ENCODE results near the gene OR51B2.
"Not testable (repeated sequence)": the region's sequence is repeated elsewhere in the genome, so short reads cannot be mapped to it uniquely, and the experiment has no call there.

Gene OR51B2

DNA sequence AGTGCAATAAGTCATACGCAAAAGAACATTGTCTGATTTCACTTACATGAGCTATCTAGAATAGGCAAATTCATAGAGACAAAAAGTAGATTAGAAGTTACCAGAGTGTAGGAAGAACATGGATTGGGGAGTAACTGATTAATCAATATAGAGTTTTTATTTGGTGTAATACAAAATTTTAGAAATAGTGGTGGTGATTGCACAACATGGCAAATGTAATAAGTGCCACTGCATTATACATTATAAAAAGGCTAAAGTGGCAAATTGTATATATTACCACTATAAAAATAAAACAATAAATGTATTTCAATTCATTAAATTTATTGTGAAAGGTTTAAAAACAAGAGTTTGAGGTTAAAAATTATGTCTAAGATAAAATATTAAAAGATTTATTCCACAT, 13.7 kb downstream of the OR51B2 start:
- DNase-seq: no peak

DNA sequence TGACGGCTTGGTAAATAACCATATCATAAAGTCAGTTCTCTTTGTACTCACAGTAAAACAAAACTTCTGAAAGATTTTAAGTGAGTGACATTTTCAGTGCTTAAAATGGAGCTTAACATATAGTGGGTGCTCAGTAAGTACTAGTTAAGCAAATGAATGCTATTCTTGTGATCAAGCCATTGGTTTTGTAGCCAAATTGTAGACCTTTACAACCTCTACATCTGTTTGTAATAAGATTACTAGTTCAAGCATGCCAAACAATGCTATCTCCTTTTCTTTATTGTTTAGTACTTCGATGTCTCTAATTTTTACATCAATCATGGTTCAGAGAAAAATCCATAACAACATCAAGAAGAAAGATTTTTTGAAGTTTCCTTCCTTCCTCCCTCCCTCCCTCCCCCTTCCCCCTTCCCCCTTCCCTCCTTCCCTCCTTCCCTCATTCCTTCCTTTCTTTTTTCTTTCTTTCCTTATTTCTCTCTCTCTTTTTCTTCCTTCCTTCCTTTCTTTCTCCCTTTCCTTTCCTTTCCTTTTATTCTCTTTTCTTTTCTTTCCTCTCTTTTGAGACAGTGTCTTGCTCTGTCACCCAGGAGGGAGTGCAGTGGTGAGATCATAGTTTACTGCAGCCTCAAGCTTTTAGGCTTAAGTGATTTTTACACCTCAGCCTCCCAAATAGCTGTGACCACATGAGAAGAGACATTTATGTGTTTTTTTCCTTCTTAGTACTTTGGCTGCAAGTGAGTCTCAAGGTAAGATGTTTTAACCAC, 16.7 kb downstream of the OR51B2 start:
- DNase-seq: no peak

GRCh38 chr11:5304046-5304445, 20.1 kb downstream of the OR51B2 start:
- DNase-seq: no peak

- no peak for DNase-seq
These were observed 20.5 kb downstream of the OR51B2 start for GRCh38 chr11:5303626-5304025.

DNA sequence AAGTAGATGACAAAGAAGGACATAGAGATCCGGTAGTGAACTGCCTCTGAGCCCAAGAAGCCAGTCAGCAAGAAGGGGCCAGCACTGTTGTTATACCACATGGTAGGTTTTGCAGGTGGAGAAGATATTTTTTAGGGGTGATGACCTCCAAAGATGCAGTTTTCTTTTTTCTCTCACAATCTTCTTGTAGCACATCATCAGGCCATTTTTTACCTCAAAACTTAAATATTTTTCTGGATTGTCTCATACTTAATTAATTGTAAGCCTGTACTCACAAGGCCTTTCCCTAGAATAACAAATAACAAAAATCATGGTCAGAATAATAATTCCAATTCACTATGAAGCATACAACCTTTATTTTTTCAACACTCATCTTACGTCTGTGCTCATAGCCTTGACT, 22.3 kb downstream of the OR51B2 start, which contains the start of gene OR51B4:
TSS of gene OR51B4 (minus strand) at position 101 of the 400 bp plus-strand sequence. CDS start at position 101, 0 bp downstream.
- no peak for DNase-seq

DNA sequence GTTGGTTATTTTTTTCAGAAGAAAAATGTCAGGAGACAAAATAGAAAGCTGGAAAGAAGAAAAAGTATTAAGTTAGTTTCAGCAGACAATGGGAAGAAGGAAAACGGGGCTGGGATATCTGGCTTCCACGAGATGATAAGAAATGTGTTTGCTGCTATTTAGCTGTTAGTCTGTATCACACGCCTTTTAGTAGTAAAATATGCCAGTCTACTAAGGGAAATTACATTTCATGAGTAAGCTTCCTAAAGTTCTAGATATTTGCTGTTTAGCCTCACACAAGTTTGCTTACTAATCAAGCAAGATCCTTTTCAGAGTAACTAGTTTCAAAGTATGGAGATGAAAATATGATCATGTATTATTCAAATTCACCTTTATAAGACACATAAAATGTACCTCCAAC, 23.8 kb downstream of the OR51B2 start:
- DNase-seq: no peak

DNA sequence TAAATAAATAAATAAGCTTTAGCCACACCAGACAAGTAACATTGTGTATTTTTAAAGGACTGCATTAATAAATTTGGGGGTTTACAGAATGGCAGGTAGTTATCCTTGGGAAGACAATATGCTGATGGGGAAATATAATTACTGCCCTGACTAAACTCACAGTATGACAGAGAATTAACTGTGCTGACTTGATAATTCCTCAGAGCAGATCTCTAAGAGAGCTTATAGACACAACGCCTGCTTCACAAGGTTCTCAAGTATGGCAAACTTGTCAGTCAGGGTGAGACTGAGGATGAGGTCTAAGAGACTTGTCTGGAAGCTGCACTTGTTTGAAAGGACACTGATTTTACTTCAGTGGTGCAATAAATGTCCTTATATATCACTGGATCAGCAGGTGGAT, 25.6 kb downstream of the OR51B2 start:
- DNase-seq: no peak

DNA sequence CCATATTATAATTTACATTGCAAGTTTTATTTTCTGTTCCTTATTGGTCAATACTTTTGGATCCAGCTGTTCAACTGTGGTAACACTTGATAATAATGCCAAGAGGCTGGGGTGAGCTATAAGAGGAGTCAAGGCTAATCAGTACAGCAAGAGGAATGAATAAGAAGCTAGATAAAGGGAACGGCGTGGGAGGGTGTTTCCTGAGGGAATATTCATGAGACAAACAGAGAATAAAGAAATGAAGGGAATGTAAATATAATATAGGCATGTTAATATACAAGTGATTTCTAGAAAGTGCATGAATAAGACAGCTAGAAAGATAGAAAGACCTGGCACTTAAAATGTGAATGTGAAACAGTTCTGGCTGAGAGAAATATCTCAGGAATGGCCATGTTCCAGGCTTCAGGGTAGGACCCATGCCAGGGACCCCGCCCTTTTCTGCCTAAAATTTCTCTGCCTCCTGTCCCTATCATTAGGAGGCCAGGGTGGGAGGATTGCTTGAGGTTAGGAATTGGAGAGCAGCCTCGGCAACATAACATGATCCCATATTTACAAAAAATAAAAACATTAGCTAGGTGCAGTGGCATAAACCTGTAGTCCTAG, 26.3 kb downstream of the OR51B2 start:
- DNase-seq: no peak

DNA sequence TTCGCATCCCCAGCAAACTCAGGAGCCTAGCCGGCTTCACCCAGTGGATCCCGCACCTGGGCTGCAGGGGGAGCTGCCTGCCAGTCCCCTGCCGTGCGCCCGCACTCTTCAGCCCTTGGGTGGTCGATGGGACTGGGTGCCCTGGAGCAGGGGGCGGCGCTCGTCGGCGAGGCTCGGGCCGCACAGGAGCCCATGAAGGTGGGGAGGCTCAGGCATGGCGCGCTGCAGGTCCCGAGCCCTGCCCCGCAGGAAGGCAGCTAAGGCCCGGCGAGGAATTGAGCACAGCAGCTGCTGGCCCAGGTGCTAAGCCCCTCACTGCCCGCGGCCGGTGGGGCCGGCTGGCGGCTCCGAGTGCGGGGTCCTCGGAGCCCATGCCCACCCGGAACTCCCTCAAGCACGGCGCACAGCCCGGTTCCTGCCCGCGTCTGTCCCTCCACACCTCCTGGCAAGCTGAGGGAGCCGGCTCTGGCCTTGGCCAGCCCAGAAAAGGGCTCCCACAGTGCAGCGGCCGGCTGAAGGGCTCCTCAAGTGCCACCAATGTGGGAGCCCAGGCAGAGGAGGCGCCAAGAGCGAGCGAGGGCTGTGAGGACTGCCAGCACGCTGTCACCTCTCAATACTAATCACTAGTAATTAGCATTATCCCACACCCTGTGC, 29.6 kb downstream of the OR51B2 start:
- not testable (repeated sequence) for DNase-seq

DNA sequence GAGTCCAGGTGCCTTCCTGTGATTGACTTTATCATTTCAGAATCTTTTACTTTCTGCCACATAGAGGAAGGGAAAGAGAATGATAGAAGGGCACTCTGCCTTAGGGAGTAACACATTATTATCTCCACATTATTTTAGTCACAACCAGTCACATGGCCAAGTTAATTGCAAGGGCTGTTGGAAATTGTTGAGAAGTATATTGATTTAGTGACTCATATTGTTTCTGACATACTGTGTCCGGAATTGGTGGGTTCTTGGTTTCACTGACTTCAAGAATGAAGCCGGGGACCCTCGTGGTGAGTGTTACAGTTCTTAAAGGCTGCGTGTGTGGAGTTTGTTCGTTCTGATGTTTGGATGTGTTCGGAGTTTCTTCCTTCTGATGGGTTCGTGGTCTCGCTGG, 31.1 kb downstream of the OR51B2 start:
- DNase-seq: no peak

- DNase-seq: no peak
These were observed 32.8 kb downstream of the OR51B2 start for GRCh38 chr11:5291207-5291838.

DNA sequence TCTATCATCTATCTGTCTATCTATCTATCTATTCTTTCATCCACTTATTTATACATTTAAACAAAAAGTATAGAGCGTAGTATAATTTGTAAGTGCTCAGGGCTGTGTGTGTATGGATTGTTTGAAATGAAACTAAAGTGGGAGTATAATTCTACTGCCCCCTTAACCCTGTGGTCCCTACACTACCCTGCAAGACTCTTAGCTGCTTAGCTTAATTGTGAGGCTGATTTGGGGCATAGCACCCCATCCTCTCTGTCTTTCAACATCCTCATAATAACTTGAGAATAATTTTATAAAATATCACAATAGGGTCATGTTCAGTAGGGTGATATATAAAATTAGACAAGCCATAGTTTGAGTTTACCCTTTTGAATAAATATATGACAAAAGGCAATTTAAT, 34.0 kb downstream of the OR51B2 start:
- no peak for DNase-seq

- DNase-seq: no peak
These were observed 34.4 kb downstream of the OR51B2 start for GRCh38 chr11:5289696-5290095.

DNA sequence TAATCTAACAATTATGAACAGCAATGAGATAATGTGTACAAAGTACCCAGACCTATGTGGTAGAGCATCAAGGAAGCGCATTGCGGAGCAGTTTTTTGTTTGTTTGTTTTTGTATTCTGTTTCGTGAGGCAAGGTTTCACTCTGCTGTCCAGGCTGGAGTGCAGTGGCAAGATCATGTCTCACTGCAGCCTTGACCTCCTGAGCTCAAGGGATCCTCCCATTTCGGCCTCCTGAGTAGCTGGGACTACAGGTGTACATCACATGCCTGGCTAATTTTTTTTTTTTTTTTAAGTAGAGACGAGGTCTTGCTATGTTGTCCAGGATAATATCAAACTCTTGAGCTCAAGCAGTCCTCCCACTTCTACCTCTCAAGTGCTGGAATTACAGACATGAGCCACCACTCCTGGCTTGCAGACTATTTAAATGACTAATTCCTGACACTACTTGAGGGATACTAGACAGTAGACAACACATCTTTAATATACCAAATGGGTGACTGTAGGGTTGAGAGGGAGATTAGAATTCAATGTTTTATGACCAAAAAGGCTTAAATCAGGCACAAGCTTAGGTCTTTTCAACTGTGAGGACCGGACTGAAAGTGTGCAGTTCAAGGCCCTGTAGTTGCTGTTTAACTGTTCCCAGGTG, 35.1 kb downstream of the OR51B2 start:
- no peak for DNase-seq

DNA sequence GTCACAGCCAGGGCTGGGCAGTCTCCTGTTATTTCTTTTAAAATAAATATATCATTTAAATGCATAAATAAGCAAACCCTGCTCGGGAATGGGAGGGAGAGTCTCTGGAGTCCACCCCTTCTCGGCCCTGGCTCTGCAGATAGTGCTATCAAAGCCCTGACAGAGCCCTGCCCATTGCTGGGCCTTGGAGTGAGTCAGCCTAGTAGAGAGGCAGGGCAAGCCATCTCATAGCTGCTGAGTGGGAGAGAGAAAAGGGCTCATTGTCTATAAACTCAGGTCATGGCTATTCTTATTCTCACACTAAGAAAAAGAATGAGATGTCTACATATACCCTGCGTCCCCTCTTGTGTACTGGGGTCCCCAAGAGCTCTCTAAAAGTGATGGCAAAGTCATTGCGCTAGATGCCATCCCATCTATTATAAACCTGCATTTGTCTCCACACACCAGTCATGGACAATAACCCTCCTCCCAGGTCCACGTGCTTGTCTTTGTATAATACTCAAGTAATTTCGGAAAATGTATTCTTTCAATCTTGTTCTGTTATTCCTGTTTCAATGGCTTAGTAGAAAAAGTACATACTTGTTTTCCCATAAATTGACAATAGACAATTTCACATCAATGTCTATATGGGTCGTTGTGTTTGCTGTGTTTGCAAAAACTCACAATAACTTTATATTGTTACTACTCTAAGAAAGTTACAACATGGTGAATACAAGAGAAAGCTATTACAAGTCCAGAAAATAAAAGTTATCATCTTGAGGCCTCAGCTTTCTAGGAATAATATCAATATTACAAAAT, 35.8 kb downstream of the OR51B2 start:
- no peak for DNase-seq

- no peak for DNase-seq
These were observed 37.2 kb downstream of the OR51B2 start for GRCh38 chr11:5286901-5287300.

- DNase-seq: no peak
These were observed 37.7 kb downstream of the OR51B2 start for GRCh38 chr11:5286351-5286750.

DNA sequence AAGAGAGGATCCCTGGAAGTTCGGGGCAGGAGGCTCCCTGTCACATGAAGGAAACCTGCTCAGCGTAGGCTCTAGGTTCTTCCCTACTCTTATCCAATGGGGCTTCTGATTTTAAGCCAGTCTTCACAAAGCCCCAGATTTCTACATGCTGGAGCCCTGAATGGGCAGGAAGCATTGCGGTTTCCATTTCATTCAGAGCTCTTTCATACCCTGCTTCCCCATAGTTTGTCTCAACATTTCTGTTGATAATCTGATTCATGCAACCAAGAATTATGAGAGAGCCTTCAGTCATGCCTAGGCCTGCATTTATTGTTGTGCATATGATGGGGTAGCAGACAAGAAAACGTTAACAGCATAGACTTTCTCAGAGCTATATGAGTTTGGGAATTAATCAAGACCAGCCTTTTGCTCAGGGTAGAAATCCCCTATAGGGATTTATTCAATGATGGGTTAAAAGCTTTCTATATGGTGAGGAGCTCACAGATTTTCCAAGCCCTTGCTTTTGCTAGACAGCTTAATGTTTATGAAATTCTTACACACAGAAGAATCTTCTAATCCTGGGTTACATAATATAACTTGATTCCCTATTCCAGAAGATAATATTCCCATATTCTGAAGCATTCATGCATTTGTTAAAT, 38.3 kb downstream of the OR51B2 start:
- no peak for DNase-seq

DNA sequence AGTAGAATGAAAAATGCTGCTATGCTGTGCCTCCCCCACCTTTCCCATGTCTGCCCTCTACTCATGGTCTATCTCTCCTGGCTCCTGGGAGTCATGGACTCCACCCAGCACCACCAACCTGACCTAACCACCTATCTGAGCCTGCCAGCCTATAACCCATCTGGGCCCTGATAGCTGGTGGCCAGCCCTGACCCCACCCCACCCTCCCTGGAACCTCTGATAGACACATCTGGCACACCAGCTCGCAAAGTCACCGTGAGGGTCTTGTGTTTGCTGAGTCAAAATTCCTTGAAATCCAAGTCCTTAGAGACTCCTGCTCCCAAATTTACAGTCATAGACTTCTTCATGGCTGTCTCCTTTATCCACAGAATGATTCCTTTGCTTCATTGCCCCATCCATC, 39.5 kb downstream of the OR51B2 start:
- no peak for DNase-seq

DNA sequence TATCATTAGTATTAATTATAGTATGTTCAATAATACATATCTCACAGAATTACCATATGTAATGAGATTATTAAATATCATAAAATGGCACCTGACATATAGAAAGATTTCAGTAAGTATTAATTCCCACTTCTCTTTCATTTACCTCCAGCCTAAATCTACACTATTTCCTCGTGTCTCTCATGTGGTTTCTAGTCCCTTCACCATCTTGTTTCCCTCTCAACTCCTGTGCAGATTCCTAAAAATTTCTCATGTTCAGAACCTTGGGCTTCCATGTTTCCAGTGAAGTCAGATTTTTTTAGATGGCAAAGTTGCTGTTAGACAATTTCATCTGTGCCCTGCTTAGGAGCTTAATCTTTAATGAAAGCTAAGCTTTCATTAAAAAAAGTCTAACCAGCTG, 40.2 kb downstream of the OR51B2 start:
- no peak for DNase-seq

DNA sequence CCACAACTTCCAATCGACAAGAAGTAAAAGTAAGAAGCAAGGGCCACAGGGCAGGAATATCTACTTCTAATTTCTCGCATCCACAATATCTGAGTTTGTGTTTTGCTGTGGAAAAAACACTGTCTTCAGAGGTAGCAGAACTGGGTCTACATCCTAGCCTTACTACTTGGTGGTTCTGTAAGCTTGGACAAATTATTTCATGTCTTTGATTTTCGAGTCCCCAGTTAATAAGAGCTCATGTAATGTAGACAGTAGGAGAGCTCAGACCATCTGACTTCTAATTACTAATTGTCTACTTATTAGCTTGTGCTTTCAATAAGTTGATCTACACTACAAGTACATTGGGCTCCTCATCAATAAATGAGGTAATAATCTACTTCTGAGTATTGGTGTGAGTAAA, 41.0 kb downstream of the OR51B2 start:
- DNase-seq: no peak

GRCh38 chr11:5282628-5283027, 41.5 kb downstream of the OR51B2 start:
- DNase-seq: no peak

Data from stimulated activated CD8-positive, alpha-beta memory T cell treated with anti-CD3 and anti-CD28 coated beads, Interleukin-4, amount 100 ng/mL, for 48 hours (primary cell).